Gastroesophageal sphincter (tissue), 4 donors: ENCODE results near the gene RIC8A. TPM values are rescaled to one million over a fixed set of nuclear protein-coding genes. Genes with fewer than 3 reads are reported as not detected.

ENCODE experiments used
- ATAC-seq: fragments of 150-250 bp; one replicate; pipeline ENCODE4 v1.9.1; 2016; ENCODE audit warnings: mild to moderate bottlenecking, moderate library complexity
- H3K27ac ChIP-seq, 4 donors: fragments of 200-600 bp; sonication (generic) in 3 of 4; 1 replicate in 3 of 4; 2 replicates in 1 of 4; pipeline ENCODE4 v1.5.1; 2016 to 2019
- H3K27me3 ChIP-seq: fragments of 200-600 bp; sonication (generic); one replicate; pipeline ENCODE4 v1.5.1; 2019
- H3K36me3 ChIP-seq, 2 donors: fragments of 200-600 bp; sonication (generic); one replicate each; pipeline ENCODE4 v1.5.1; 2019; ENCODE audit warnings: control low read depth in 1 of 2
- H3K4me1 ChIP-seq, 3 donors: fragments of 200-600 bp; sonication (generic); 1 replicate in 2 of 3; 2 replicates in 1 of 3; pipeline ENCODE4 v1.5.1; 2016 to 2019; ENCODE audit warnings: control low read depth in 2 of 3
- H3K4me3 ChIP-seq, 2 donors: fragments of 200-600 bp; sonication (generic); one replicate each; pipeline ENCODE4 v1.5.1; 2019; ENCODE audit warnings: mild to moderate bottlenecking in 1 of 2, moderate library complexity in 1 of 2
- H3K9me3 ChIP-seq, 3 donors: fragments of 200-600 bp; sonication (generic); one replicate each; pipeline ENCODE4 v1.5.1; 2017 to 2019; ENCODE audit warnings: control low read depth in 2 of 3
- CTCF ChIP-seq, 4 experiments: fragments of 200-600 bp in 2 of 4; fragments of 450-650 bp in 2 of 4; sonication (generic) in 1 of 4; IDR thresholded peaks; one replicate each; pipeline ENCODE4 v1.5.1; 2017 to 2019; ENCODE audit warnings: antibody characterized with exemption in 4 of 4, mild to moderate bottlenecking in 2 of 4, moderate library complexity in 2 of 4
- EP300 ChIP-seq: sonication (generic); formaldehyde crosslinking; IDR thresholded peaks from one replicate; pipeline ENCODE4 v1.6.1; 2017; ENCODE audit warnings: antibody characterized with exemption, mild to moderate bottlenecking
- POLR2A ChIP-seq, 2 donors: fragments of 450-650 bp; IDR thresholded peaks; one replicate each; pipeline ENCODE4 v1.6.1; 2017; ENCODE audit warnings: antibody characterized with exemption in 2 of 2, mild to moderate bottlenecking in 2 of 2, moderate library complexity in 1 of 2
- POLR2AphosphoS5 ChIP-seq: sonication (generic); formaldehyde crosslinking; IDR thresholded peaks from one replicate; pipeline ENCODE4 v1.6.1; 2017; ENCODE audit warnings: antibody characterized with exemption
- WGBS, 2 donors: methylation state at CpG; one replicate each; pipeline ENCODE4 v1.1.5; 2018; ENCODE audit warnings: low coverage in 1 of 2; 5-methylcytosine and 5-hydroxymethylcytosine counted together
- total RNA-seq, 4 donors: library from RNA; depleted of rRNA; stranded (reverse); fragments of >200 nt; gene quantifications; one replicate each; pipeline ENCODE4 v1.1.0, GENCODE V29; 2016

RIC8A gene
- total RNA-seq, 4 donors from 2014 or later = 78.2 to 169 (median 135) TPM

DNA sequence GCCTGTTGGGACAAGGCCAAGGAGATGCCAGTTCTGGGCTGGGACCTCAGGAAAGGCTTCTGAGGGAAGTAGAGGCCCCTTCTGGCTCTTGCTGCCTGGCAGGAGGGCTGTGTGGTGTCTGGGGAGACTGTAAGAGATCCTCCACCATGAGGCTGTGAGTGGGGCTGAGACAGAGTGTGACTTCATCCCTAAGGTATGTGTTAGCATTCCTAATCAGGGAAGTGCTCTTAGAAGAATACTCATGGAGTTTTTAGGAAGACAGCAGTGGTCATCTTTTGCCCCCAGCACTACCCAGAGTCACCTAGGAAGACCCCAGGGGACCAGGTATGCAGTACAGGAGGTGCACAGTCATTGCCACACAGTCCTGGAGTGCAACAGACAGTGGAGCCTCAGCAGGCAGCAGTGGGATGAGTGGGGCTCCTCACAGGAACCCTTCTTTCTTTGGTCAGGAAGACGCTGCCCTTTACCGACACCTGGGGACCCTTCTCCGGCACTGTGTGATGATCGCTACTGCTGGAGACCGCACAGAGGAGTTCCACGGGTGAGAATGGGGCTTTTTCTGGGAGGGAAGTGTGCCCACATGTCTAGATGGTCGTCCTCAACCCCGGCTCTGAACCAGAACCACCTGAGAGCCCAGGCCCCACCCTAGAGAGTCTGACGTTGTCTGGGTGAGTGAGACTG, 2.8 kb downstream of the RIC8A start:
- H3K27ac ChIP-seq = peak overlapping the region in 3 of 4 donors; percentile 95 to 100 (median 97)
- no peaks in the 10 kb centered on the region for H3K27me3 ChIP-seq
- peaks cover 0 to 65% of the 10 kb centered on the region in 2 donors for H3K36me3 ChIP-seq
- peak overlapping the region in 1 of 2 donors; percentile 99 for H3K4me3 ChIP-seq
- no peaks in the 10 kb centered on the region for H3K9me3 ChIP-seq
- 93% methylated on average over 3 of the region's 9 CpGs; no CpG with 5 or more reads in 1 of the 2 donors for WGBS, 2 donors
- ATAC-seq = no peak
- TF ChIP-seq CTCF (IDR thresholded peaks at IDR 0.05) (no peak), EP300 (no peak), POLR2AphosphoS5 (no peak), POLR2A (IDR thresholded peaks at IDR 0.05) (no peak)
- H3K4me1 ChIP-seq = peaks cover 3 to 43% (median 31%) of the 10 kb centered on the region in 3 donors

DNA sequence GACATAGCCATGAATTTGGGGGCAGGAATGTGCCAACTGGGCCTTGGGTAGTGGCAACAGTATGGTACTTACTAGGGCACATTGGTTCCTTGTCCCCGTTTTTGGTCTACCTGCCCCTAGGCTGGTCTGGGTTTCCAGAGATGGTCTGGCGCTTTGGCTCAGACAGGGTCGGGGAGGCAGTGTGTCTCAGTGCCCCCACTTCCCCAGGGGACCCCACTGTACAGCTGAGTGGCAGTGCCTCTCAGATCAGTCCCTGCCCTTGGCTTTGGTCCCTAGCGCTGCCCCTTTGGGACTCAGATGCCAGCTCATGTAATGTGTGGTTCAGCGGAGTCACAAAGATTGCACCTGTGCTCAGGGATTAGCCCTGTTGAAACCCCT, 3.3 kb downstream of the RIC8A start:
- no peak for ATAC-seq
- TF ChIP-seq POLR2A (IDR thresholded peaks at IDR 0.05) (no peak), EP300 (no peak), CTCF (IDR thresholded peaks at IDR 0.05) (no peak), POLR2AphosphoS5 (no peak)
- WGBS, 2 donors = no CpG with 5 or more reads among the region's 5 CpGs
- Histone ChIP-seq H3K4me1 (peaks cover 3 to 37% (median 26%) of the 10 kb centered on the region in 3 donors), H3K9me3 (no peaks in the 10 kb centered on the region), H3K36me3 (peaks cover 0 to 65% of the 10 kb centered on the region in 2 donors), H3K27me3 (no peaks in the 10 kb centered on the region), H3K4me3 (no peak overlapping the region), H3K27ac (peak overlapping the region in 3 of 4 donors; percentile 95 to 100 (median 97))

- no peak for ATAC-seq
- no peaks in the 10 kb centered on the region for H3K27me3 ChIP-seq
- no peaks in the 10 kb centered on the region for H3K9me3 ChIP-seq
- H3K4me3 ChIP-seq = no peak overlapping the region
- peaks cover 0 to 69% of the 10 kb centered on the region in 2 donors for H3K36me3 ChIP-seq
- peak overlapping the region in 2 of 4 donors; percentile 97 to 100 for H3K27ac ChIP-seq
- WGBS, 2 donors = 53 to 83% methylated on average over 2 to 3 of the region's 5 CpGs
- TF ChIP-seq POLR2A (IDR thresholded peaks at IDR 0.05) = no peak
- no peak for TF ChIP-seq EP300
- no peak for TF ChIP-seq CTCF (IDR thresholded peaks at IDR 0.05)
- TF ChIP-seq POLR2AphosphoS5 = no peak
- peaks cover 3 to 32% (median 21%) of the 10 kb centered on the region in 3 donors for H3K4me1 ChIP-seq
These were observed 3.8 kb downstream of the RIC8A start for GRCh38 chr11:211295-211694.

- no peaks in the 10 kb centered on the region for H3K9me3 ChIP-seq
- ATAC-seq = no peak
- peaks cover 3 to 29% (median 18%) of the 10 kb centered on the region in 3 donors for H3K4me1 ChIP-seq
- H3K27me3 ChIP-seq = no peaks in the 10 kb centered on the region
- H3K4me3 ChIP-seq = no peak overlapping the region
- 85% methylated on average over 9 of the region's 9 CpGs; no CpG with 5 or more reads in 1 of the 2 donors for WGBS, 2 donors
- H3K27ac ChIP-seq = peak overlapping the region in 1 of 4 donors; percentile 97
- no peak for TF ChIP-seq CTCF (IDR thresholded peaks at IDR 0.05)
- no peak for TF ChIP-seq POLR2AphosphoS5
- TF ChIP-seq EP300 = no peak
- TF ChIP-seq POLR2A (IDR thresholded peaks at IDR 0.05) = no peak
- H3K36me3 ChIP-seq = peaks cover 0 to 73% of the 10 kb centered on the region in 2 donors
These were observed 4.2 kb downstream of the RIC8A start for GRCh38 chr11:211741-212140.
